Neural cell (in vitro differentiated cells): ENCODE data around the gene KRTCAP2. TPM values are rescaled to one million over a fixed set of nuclear protein-coding genes. Genes with fewer than 3 reads are reported as not detected.
"Not testable (repeated sequence)": the region's sequence is repeated elsewhere in the genome, so short reads cannot be mapped to it uniquely, and the experiment has no call there.

ENCODE experiments used
- H2AFZ ChIP-seq: fragments of 200-600, 300-800 bp; sonication (generic), shearing (Covaris generic); 2 replicates; pipeline ENCODE4 v1.6.0; 2014; ENCODE audit warnings: low read depth, mild to moderate bottlenecking, antibody characterized with exemption, low read length, moderate library complexity
- H3F3A ChIP-seq: fragments of 200-600 bp; shearing (Covaris generic); 2 replicates; pipeline ENCODE4 v1.6.1; 2016; ENCODE audit warnings: mild to moderate bottlenecking, moderate library complexity, mixed read lengths, antibody characterized with exemption, low read length; ENCODE audit not compliant: insufficient read depth, poor library complexity, severe bottlenecking
- H3K27ac ChIP-seq: fragments of 200-600, 300-800 bp; sonication (generic), shearing (Covaris generic); 2 replicates; pipeline ENCODE4 v1.5.1; 2014; ENCODE audit warnings: mild to moderate bottlenecking, low read length, moderate library complexity
- H3K27me3 ChIP-seq: fragments of 300-800, 200-600 bp; sonication (generic), shearing (Covaris generic); 2 replicates; pipeline ENCODE4 v1.6.0; 2014; ENCODE audit warnings: mild to moderate bottlenecking, low read depth, low read length, moderate library complexity; ENCODE audit not compliant: insufficient read depth
- H3K36me3 ChIP-seq: fragments of 300-800, 200-600 bp; sonication (generic), shearing (Covaris generic); 2 replicates; pipeline ENCODE4 v1.5.1; 2014; ENCODE audit warnings: mild to moderate bottlenecking, antibody characterized with exemption, low read length, moderate library complexity; ENCODE audit not compliant: insufficient read depth
- H3K4me2 ChIP-seq: fragments of 300-800, 200-600 bp; sonication (generic), shearing (Covaris generic); 2 replicates; pipeline ENCODE4 v1.6.0; 2014; ENCODE audit warnings: mild to moderate bottlenecking, low read length
- H3K4me3 ChIP-seq: fragments of 300-800, 200-600 bp; sonication (generic), shearing (Covaris generic); 2 replicates; pipeline ENCODE4 v1.5.1; 2014; ENCODE audit warnings: mild to moderate bottlenecking, low read length, moderate library complexity
- H3K79me2 ChIP-seq: fragments of 200-600 bp; shearing (Covaris generic); replicated peaks from 2 replicates; pipeline ENCODE4 v1.6.0; 2014; ENCODE audit warnings: mild to moderate bottlenecking, low read length, moderate library complexity; ENCODE audit not compliant: insufficient read depth
- H3K9ac ChIP-seq: fragments of 300-800, 200-600 bp; sonication (generic), shearing (Covaris generic); 2 replicates; pipeline ENCODE4 v1.6.1; 2016; ENCODE audit warnings: mild to moderate bottlenecking, low read length, mixed read lengths
- H3K9me2 ChIP-seq: fragments of 200-600 bp; shearing (Covaris generic); 2 replicates; pipeline ENCODE4 v1.6.1; 2016; ENCODE audit warnings: mild to moderate bottlenecking, low read length, mixed read lengths; ENCODE audit not compliant: insufficient read depth
- H3K9me3 ChIP-seq: fragments of 200-600, 300-800 bp; sonication (generic), shearing (Covaris generic); 2 replicates; pipeline ENCODE4 v1.6.1; 2016; ENCODE audit warnings: mild to moderate bottlenecking, mixed run types, low read length, moderate library complexity, mixed read lengths
- H4K20me1 ChIP-seq: fragments of 200-600 bp; shearing (Covaris generic); 2 replicates; pipeline ENCODE4 v1.6.1; 2016; ENCODE audit warnings: mild to moderate bottlenecking, mixed run types; ENCODE audit not compliant: insufficient read depth
- EP300 ChIP-seq: fragments of 450-650 bp; conservative IDR thresholded peaks from 2 replicates; pipeline ENCODE4 v1.6.1; 2014; ENCODE audit warnings: antibody characterized with exemption, mild to moderate bottlenecking, moderate library complexity; ENCODE audit not compliant: poor library complexity, severe bottlenecking
- EZH2 ChIP-seq: fragments of 200-600, 300-800 bp; shearing (Covaris generic), sonication (generic); IDR thresholded peaks from 2 replicates; pipeline ENCODE4 v1.6.1; 2014; ENCODE audit warnings: antibody characterized with exemption, low read length, borderline replicate concordance, mild to moderate bottlenecking; ENCODE audit not compliant: insufficient read depth, poor library complexity, severe bottlenecking
- MXI1 ChIP-seq: fragments of 450-650 bp; conservative IDR thresholded peaks from 2 replicates; pipeline ENCODE4 v1.6.1; 2014; ENCODE audit warnings: antibody characterized with exemption, mild to moderate bottlenecking; ENCODE audit not compliant: poor library complexity, severe bottlenecking
- POLR2AphosphoS5 ChIP-seq: IDR thresholded peaks from 2 replicates; pipeline ENCODE4 v1.6.1; 2012
- RAD21 ChIP-seq: fragments of 450-650 bp; conservative IDR thresholded peaks from 2 replicates; pipeline ENCODE4 v1.6.1; 2014; ENCODE audit warnings: antibody characterized with exemption, mild to moderate bottlenecking, moderate library complexity
- SMC3 ChIP-seq: fragments of 450-650 bp; conservative IDR thresholded peaks from 2 replicates; pipeline ENCODE4 v1.6.1; 2014; ENCODE audit warnings: antibody characterized with exemption, mild to moderate bottlenecking, moderate library complexity; ENCODE audit not compliant: poor library complexity
- TAF1 ChIP-seq: IDR thresholded peaks from 2 replicates; pipeline ENCODE4 v1.6.1; 2012; ENCODE audit warnings: low read depth
- polyA plus RNA-seq: library from polyadenylated mRNA; depleted of rRNA; stranded (reverse); fragments of >200 nt; gene quantifications from 2 replicates; pipeline ENCODE4 v1.2.3, GENCODE V29; 2014
- TF ChIP-seq, protein P1 (sequence below): IDR thresholded peaks from 2 replicates; pipeline ENCODE4 v1.6.1; 2012; ENCODE audit warnings: borderline replicate concordance
- TF ChIP-seq, protein P2 (sequence below): fragments of 450-650 bp; IDR thresholded peaks from 2 replicates; pipeline ENCODE4 v1.5.1; 2014; ENCODE audit warnings: antibody characterized with exemption, mild to moderate bottlenecking, moderate library complexity; ENCODE audit not compliant: poor library complexity, severe bottlenecking

Gene KRTCAP2
- polyA plus RNA-seq, 1 donor from 2014 or later = 175 TPM

DNA sequence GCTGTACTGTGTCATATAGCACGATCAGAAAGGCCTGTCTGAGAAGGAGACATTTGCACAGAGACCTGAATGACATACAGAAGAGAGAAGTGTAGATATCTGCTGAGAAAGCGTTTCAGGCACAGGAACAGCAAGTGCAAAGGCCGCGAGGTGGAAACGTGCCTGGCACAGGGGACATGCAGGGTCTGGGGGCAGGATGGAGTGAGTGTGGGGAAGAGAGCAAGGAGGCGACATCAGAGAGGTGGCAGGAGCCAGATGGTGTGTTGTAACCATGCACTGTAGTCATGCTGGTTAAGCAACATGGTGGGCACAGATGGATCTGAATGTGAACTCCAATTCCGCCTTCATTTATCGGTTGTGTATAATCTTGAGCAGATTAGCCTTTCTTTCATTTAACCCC lies 13.0 kb downstream of the KRTCAP2 start:
- Histone ChIP-seq H3F3A (no peaks in the 10 kb centered on the region), H3K27ac (no peak overlapping the region), H3K79me2 (no peaks in the 10 kb centered on the region), H3K4me3 (no peak overlapping the region), H3K9me3 (no peaks in the 10 kb centered on the region), H3K36me3 (no peaks in the 10 kb centered on the region), H3K9me2 (no peaks in the 10 kb centered on the region), H3K27me3 (no peaks in the 10 kb centered on the region), H2AFZ (no peak overlapping the region), H3K4me2 (no peak overlapping the region), H4K20me1 (no peaks in the 10 kb centered on the region), H3K9ac (no peak overlapping the region)
- TF ChIP-seq POLR2AphosphoS5 (no peak), TAF1 (no peak), SMC3 (no peak)

DNA sequence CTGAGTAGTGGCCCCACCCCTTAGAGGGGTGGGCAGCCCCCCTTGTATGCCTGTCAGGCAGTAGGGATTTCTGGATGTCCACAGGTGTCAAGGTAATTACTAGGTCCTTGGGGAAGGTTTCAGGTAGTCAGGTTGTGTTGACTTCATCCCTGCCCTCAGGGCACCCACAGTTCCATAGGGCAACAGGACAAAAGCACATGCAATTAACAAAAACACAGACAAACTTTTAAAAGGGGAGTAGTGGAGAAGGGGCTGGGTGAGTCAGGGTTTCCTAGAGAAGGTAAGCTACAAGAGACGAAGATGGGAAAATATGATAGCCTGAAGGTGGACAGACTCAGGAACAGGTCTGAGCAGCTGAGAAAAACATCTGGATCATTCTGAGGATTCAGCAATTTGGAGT lies 14.1 kb downstream of the KRTCAP2 start:
- no peak overlapping the region for H3K4me2 ChIP-seq
- no peaks in the 10 kb centered on the region for H3K79me2 ChIP-seq
- no peaks in the 10 kb centered on the region for H3K27me3 ChIP-seq
- no peaks in the 10 kb centered on the region for H3F3A ChIP-seq
- no peaks in the 10 kb centered on the region for H3K9me3 ChIP-seq
- no peaks in the 10 kb centered on the region for H3K36me3 ChIP-seq
- H4K20me1 ChIP-seq = no peaks in the 10 kb centered on the region
- no peak overlapping the region for H3K9ac ChIP-seq
- no peak overlapping the region for H2AFZ ChIP-seq
- H3K4me3 ChIP-seq = no peak overlapping the region
- no peak overlapping the region for H3K27ac ChIP-seq
- TF ChIP-seq, protein P1, sequence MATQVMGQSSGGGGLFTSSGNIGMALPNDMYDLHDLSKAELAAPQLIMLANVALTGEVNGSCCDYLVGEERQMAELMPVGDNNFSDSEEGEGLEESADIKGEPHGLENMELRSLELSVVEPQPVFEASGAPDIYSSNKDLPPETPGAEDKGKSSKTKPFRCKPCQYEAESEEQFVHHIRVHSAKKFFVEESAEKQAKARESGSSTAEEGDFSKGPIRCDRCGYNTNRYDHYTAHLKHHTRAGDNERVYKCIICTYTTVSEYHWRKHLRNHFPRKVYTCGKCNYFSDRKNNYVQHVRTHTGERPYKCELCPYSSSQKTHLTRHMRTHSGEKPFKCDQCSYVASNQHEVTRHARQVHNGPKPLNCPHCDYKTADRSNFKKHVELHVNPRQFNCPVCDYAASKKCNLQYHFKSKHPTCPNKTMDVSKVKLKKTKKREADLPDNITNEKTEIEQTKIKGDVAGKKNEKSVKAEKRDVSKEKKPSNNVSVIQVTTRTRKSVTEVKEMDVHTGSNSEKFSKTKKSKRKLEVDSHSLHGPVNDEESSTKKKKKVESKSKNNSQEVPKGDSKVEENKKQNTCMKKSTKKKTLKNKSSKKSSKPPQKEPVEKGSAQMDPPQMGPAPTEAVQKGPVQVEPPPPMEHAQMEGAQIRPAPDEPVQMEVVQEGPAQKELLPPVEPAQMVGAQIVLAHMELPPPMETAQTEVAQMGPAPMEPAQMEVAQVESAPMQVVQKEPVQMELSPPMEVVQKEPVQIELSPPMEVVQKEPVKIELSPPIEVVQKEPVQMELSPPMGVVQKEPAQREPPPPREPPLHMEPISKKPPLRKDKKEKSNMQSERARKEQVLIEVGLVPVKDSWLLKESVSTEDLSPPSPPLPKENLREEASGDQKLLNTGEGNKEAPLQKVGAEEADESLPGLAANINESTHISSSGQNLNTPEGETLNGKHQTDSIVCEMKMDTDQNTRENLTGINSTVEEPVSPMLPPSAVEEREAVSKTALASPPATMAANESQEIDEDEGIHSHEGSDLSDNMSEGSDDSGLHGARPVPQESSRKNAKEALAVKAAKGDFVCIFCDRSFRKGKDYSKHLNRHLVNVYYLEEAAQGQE = no peak
- TF ChIP-seq SMC3 (no peak), RAD21 (no peak), POLR2AphosphoS5 (no peak), MXI1 (no peak), EP300 (no peak), EZH2 (no peak), TAF1 (no peak)
- TF ChIP-seq, protein P2, sequence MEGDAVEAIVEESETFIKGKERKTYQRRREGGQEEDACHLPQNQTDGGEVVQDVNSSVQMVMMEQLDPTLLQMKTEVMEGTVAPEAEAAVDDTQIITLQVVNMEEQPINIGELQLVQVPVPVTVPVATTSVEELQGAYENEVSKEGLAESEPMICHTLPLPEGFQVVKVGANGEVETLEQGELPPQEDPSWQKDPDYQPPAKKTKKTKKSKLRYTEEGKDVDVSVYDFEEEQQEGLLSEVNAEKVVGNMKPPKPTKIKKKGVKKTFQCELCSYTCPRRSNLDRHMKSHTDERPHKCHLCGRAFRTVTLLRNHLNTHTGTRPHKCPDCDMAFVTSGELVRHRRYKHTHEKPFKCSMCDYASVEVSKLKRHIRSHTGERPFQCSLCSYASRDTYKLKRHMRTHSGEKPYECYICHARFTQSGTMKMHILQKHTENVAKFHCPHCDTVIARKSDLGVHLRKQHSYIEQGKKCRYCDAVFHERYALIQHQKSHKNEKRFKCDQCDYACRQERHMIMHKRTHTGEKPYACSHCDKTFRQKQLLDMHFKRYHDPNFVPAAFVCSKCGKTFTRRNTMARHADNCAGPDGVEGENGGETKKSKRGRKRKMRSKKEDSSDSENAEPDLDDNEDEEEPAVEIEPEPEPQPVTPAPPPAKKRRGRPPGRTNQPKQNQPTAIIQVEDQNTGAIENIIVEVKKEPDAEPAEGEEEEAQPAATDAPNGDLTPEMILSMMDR = no peak
- no peaks in the 10 kb centered on the region for H3K9me2 ChIP-seq

DNA sequence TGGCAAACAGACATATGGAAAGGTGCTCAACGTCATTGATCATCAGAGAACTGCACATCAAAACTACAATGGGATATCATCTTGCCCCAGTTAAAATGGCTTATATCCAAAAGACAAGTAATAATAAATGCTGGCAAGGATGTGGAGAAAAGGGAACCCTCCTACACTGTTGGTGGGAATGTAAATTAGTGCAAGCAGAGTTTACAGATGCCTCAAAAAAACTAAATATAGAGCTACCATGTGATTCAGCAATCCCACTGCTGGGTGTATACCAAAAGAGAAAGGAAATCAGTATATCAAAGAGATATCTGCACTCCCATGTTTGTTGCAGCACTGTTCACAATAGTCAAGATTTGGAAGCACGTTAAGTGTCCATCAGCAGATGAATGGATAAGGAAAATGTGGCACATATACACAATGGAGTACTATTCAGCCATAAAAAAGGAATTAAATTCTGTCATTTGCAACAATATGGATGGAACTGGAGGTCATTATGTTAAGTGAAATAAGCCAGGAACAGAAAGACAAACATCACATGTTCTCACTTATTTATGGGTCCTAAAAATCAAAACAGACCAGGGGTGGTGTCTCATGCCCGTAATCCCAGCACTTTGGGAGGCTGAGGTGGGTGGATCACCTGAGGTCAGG lies 17.0 kb downstream of the KRTCAP2 start:
- H3K79me2 ChIP-seq, H3K36me3 ChIP-seq, H3K9me3 ChIP-seq, H3K27ac ChIP-seq, H3K4me3 ChIP-seq, H3K27me3 ChIP-seq, H2AFZ ChIP-seq, H3K9ac ChIP-seq, H3F3A ChIP-seq, H4K20me1 ChIP-seq, H3K4me2 ChIP-seq, H3K9me2 ChIP-seq: not testable (repeated sequence)
